Caki2 (cell line): ENCODE measurements around the gene KRT23. TPM values are rescaled to one million over a fixed set of nuclear protein-coding genes. Genes with fewer than 3 reads are reported as not detected.
A peak's percentile ranks its signal among the peaks of the same experiment; 100 is the strongest.
"Not testable (repeated sequence)": the region's sequence is repeated elsewhere in the genome, so short reads cannot be mapped to it uniquely, and the experiment has no call there.

Source experiments
- DNase-seq: peaks from one replicate; pipeline ENCODE4 v3.0.0-alpha.2; 2015; ENCODE audit warnings: low read depth
- in situ Hi-C: cut with HindIII; loops from 2 replicates; pipeline ENCODE4 v1.10.0; 2016; ENCODE audit warnings: low sequenced_read_pairs, low pct_unique_long_range_greater_than_20kb, mixed read lengths
- total RNA-seq: library from RNA; depleted of rRNA; stranded (reverse); fragments of >200 nt; shearing (Covaris generic); gene quantifications from 2 replicates; pipeline ENCODE4 v1.2.3, GENCODE V29; 2014; ENCODE audit warnings: low replicate concordance

Gene KRT23
- total RNA-seq, 1 experiment from 2014 or later: not detected

- in situ Hi-C loops: no loop called here
Measured at GRCh38 chr17:40952661-40953060, 15.2 kb upstream of the KRT23 start.

GRCh38 chr17:40952154-40952553 is 14.7 kb upstream of the KRT23 start:
- in situ Hi-C loops: no loop called here

More at GRCh38 chr17:40952661-40953060, 15.2 kb upstream of the KRT23 start:
- peak; percentile 14 for DNase-seq

GRCh38 chr17:40951011-40951622 is 13.7 kb upstream of the KRT23 start:
- DNase-seq: no peak
- in situ Hi-C loops: no loop called here

More at GRCh38 chr17:40952154-40952553, 14.7 kb upstream of the KRT23 start:
- no peak for DNase-seq

- no peak for DNase-seq
- in situ Hi-C loops: no loop called here
Measured at GRCh38 chr17:40950176-40950575, 12.7 kb upstream of the KRT23 start.

GRCh38 chr17:40949418-40949817 is 12.0 kb upstream of the KRT23 start:
- no peak for DNase-seq
- in situ Hi-C loops: no loop called here

GRCh38 chr17:40947929-40948328 is 10.5 kb upstream of the KRT23 start:
- no peak for DNase-seq
- in situ Hi-C loops: no loop called here

- in situ Hi-C loops: no loop called here
Measured at GRCh38 chr17:40945414-40945813, 8.0 kb upstream of the KRT23 start.

GRCh38 chr17:40944531-40944930 is 7.1 kb upstream of the KRT23 start:
- DNase-seq: no peak
- in situ Hi-C loops: no loop called here

More at GRCh38 chr17:40945414-40945813, 8.0 kb upstream of the KRT23 start:
- no peak for DNase-seq

- DNase-seq: no peak
- in situ Hi-C loops: no loop called here
Measured at GRCh38 chr17:40942553-40942952, 5.1 kb upstream of the KRT23 start.

- in situ Hi-C loops: no loop called here
- no peak for DNase-seq
Measured at GRCh38 chr17:40940266-40940665, 2.8 kb upstream of the KRT23 start.

GRCh38 chr17:40938981-40939380 is 1.5 kb upstream of the KRT23 start:
- in situ Hi-C loops: no loop called here

GRCh38 chr17:40936976-40937375 is 470 bp downstream of the KRT23 start:
- DNase-seq: no peak
- in situ Hi-C loops: no loop called here

More at GRCh38 chr17:40938981-40939380, 1.5 kb upstream of the KRT23 start:
- DNase-seq: no peak

GRCh38 chr17:40936437-40936971 is 942 bp downstream of the KRT23 start:
- no peak for DNase-seq
- in situ Hi-C loops: no loop called here

GRCh38 chr17:40935624-40936023 is 1.8 kb downstream of the KRT23 start:
- in situ Hi-C loops: no loop called here
- DNase-seq: no peak

- in situ Hi-C loops: no loop called here
- peak; percentile 77 for DNase-seq
Measured at GRCh38 chr17:40932608-40933007, 4.8 kb downstream of the KRT23 start.

GRCh38 chr17:40931311-40931710 is 6.1 kb downstream of the KRT23 start:
- in situ Hi-C loops: no loop called here
- no peak for DNase-seq

GRCh38 chr17:40926341-40926740 is 11.1 kb downstream of the KRT23 start:
- DNase-seq: no peak
- in situ Hi-C loops: no loop called here

GRCh38 chr17:40922239-40922638 is 15.2 kb downstream of the KRT23 start:
- in situ Hi-C loops: no loop called here
- peak; percentile 80 for DNase-seq

- DNase-seq: no peak
- in situ Hi-C loops: no loop called here
Measured at GRCh38 chr17:40921026-40921425, 16.4 kb downstream of the KRT23 start.

- in situ Hi-C loops, DNase-seq: not testable (repeated sequence)
Measured at GRCh38 chr17:40917116-40917515, 20.3 kb downstream of the KRT23 start.
